ENCODE measurements around the gene MAP2K5.

DNA sequence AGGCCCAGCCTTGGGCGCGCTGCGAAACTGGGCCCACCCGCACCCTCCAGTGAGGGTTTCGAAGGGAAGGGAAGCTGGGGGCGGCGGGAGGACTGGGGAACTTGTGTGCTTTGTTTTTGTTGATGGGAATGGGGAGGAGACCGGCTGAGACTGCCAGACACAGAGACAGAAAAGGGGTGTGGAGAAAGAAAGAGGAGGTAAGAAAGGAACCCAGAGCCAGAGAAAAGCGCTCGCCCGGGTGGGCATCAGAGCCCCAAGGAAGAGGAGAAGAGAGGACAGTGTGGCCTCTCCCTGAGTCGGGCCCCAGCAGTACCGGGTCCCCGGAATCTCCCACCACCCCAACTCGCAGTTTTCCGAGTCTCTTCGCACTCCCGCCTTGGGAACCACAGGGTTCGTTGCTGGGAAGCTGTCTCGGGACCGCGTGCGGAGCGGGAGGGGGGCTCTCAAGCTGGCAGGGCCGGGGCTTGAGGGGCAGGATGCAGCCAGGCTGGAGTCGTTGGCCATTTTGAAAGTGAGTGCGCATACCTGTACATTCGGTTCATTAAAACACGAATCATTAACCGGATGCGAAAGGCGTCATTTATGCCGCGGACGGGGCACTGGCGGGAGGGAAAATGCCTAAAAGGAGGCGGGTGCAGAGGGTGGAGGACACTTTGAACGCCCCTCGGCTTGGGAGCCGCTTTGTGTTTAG, 285.9 kb downstream of the MAP2K5 start:
- TF ChIP-seq, protein P1, sequence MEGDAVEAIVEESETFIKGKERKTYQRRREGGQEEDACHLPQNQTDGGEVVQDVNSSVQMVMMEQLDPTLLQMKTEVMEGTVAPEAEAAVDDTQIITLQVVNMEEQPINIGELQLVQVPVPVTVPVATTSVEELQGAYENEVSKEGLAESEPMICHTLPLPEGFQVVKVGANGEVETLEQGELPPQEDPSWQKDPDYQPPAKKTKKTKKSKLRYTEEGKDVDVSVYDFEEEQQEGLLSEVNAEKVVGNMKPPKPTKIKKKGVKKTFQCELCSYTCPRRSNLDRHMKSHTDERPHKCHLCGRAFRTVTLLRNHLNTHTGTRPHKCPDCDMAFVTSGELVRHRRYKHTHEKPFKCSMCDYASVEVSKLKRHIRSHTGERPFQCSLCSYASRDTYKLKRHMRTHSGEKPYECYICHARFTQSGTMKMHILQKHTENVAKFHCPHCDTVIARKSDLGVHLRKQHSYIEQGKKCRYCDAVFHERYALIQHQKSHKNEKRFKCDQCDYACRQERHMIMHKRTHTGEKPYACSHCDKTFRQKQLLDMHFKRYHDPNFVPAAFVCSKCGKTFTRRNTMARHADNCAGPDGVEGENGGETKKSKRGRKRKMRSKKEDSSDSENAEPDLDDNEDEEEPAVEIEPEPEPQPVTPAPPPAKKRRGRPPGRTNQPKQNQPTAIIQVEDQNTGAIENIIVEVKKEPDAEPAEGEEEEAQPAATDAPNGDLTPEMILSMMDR (IDR thresholded peaks at IDR 0.05): no peak
- TF ChIP-seq EP300 (IDR thresholded peaks at IDR 0.05): no peak
